PC-3 (cell line): ENCODE results near the gene GPR137B.

Experiments used
- CTCF ChIP-seq: fragments of 300-600 bp; sonication (generic); conservative IDR thresholded peaks from 2 replicates; pipeline ENCODE4 v1.5.1; 2017; ENCODE audit warnings: antibody characterized with exemption, low read depth, mild to moderate bottlenecking, low read length
- EZH2 ChIP-seq: fragments of 300-600 bp; sonication (generic); IDR thresholded peaks from one replicate; pipeline ENCODE4 v1.6.1; 2017; ENCODE audit warnings: antibody characterized with exemption, mild to moderate bottlenecking, low read length; ENCODE audit not compliant: unreplicated experiment
- EZH2phosphoT487 ChIP-seq: fragments of 300-600 bp; sonication (generic); IDR thresholded peaks from 2 replicates; pipeline ENCODE4 v1.6.1; 2018; ENCODE audit warnings: mild to moderate bottlenecking, antibody characterized with exemption, low read length, borderline replicate concordance

- TF ChIP-seq CTCF = no peak
- no peak for TF ChIP-seq EZH2phosphoT487
- no peak for TF ChIP-seq EZH2
These were observed 30.6 kb upstream of the GPR137B start for GRCh38 chr1:236111527-236112331.
